ENCODE data around the gene DGKG.

GRCh38 chr3:186268616-186269448 lies 93.2 kb downstream of the DGKG start:
- TF ChIP-seq CTCF (conservative IDR thresholded peaks at IDR 0.05; ENCODE audit: low read depth, low read length) = peak; percentile 54
- no peak for TF ChIP-seq EZH2 (IDR thresholded peaks at IDR 0.05; ENCODE audit: borderline replicate concordance, low read depth, low read length, poor library complexity, severe bottlenecking)

All from A673 (cell line).